K562 (cell line): ENCODE data around the gene SCAPER. TPM values are rescaled to one million over a fixed set of nuclear protein-coding genes. Genes with fewer than 3 reads are reported as not detected.

Experiments used
- ATF7 ChIP-seq: fragments of 450-650 bp; IDR thresholded peaks from 2 replicates; pipeline ENCODE4 v1.7.1; 2014; ENCODE audit warnings: mild to moderate bottlenecking, moderate library complexity
- GABPB2 ChIP-seq: fragments of 250-450 bp; sonication (Bioruptor Pico); conservative IDR thresholded peaks from 2 replicates; pipeline ENCODE4 v1.5.1; 2021; ENCODE audit warnings: mild to moderate bottlenecking
- HDAC2 ChIP-seq: fragments of 450-650 bp; IDR thresholded peaks from 2 replicates; pipeline ENCODE4 v1.6.1; 2016; ENCODE audit warnings: mild to moderate bottlenecking
- KLF13 ChIP-seq: fragments of 450-650 bp; IDR thresholded peaks from 2 replicates; pipeline ENCODE4 v1.6.1; 2016; ENCODE audit warnings: missing genetic modification characterization, low read depth, mild to moderate bottlenecking, missing compliant biosample characterization, moderate library complexity, borderline replicate concordance
- KLF6 ChIP-seq: fragments of 250-450 bp; sonication (Bioruptor Pico); IDR thresholded peaks from 2 replicates; pipeline ENCODE4 v1.4.0; 2020; ENCODE audit warnings: mild to moderate bottlenecking, moderate library complexity, borderline replicate concordance
- LEF1 ChIP-seq: fragments of 450-650 bp; IDR thresholded peaks from 2 replicates; pipeline ENCODE4 v1.6.1; 2016; ENCODE audit warnings: mild to moderate bottlenecking
- MAFG ChIP-seq: fragments of 450-650 bp; conservative IDR thresholded peaks from 2 replicates; pipeline ENCODE4 v1.6.1; 2016; ENCODE audit warnings: missing genetic modification characterization, missing compliant biosample characterization
- MYC ChIP-seq, 2 experiments: fragments of 250-450 bp in 1 of 2; sonication (Bioruptor Pico) in 1 of 2; IDR thresholded peaks; 2 replicates each; pipeline versions ENCODE4 v1.5.1 to v1.6.1; 2012 to 2021; ENCODE audit warnings: low read depth in 2 of 2, borderline replicate concordance in 1 of 2, improper control_type of control experiment in 1 of 2, low read length in 1 of 2, mild to moderate bottlenecking in 1 of 2, moderate library complexity in 1 of 2
- NFE2L1 ChIP-seq: fragments of 450-650 bp; IDR thresholded peaks from 2 replicates; pipeline ENCODE4 v1.6.1; 2016; ENCODE audit warnings: missing genetic modification characterization, low read depth, mild to moderate bottlenecking, missing compliant biosample characterization, moderate library complexity, borderline replicate concordance
- NR2C1 ChIP-seq, 2 experiments: fragments of 450-650 bp; IDR thresholded peaks; 2 replicates each; pipeline ENCODE4 v1.6.1; 2017; ENCODE audit warnings: mild to moderate bottlenecking in 2 of 2, antibody characterized with exemption in 1 of 2, inconsistent platforms in 1 of 2, missing compliant biosample characterization in 1 of 2, missing genetic modification characterization in 1 of 2
- NRF1 ChIP-seq, 2 experiments: fragments of 450-650 bp; IDR thresholded peaks in 1 of 2; conservative IDR thresholded peaks in 1 of 2; 2 replicates each; pipeline ENCODE4 v1.6.1; 2014; ENCODE audit warnings: mild to moderate bottlenecking in 2 of 2
- PHTF2 ChIP-seq: fragments of 250-450 bp; sonication (Bioruptor Pico); IDR thresholded peaks from 2 replicates; pipeline ENCODE4 v1.5.0; 2021; ENCODE audit warnings: mild to moderate bottlenecking
- POLR2G ChIP-seq: fragments of 200-400 bp; formaldehyde crosslinking; IDR thresholded peaks from 2 replicates; pipeline ENCODE4 v1.6.1; 2017; ENCODE audit warnings: low read depth, mild to moderate bottlenecking, antibody characterized with exemption, low read length, moderate library complexity
- POU5F1 ChIP-seq: fragments of 150-350 bp; IDR thresholded peaks from 2 replicates; pipeline ENCODE4 v1.6.1; 2014; ENCODE audit warnings: borderline replicate concordance, low read length, low read depth, mild to moderate bottlenecking; ENCODE audit not compliant: partially characterized antibody
- RBM34 ChIP-seq: fragments of 200-400 bp; formaldehyde crosslinking; IDR thresholded peaks from 2 replicates; pipeline ENCODE4 v1.6.1; 2018; ENCODE audit warnings: low read length, borderline replicate concordance; ENCODE audit not compliant: insufficient read depth
- RFX5 ChIP-seq: IDR thresholded peaks from 2 replicates; pipeline ENCODE4 v1.6.1; 2011; ENCODE audit warnings: low read depth, mild to moderate bottlenecking, improper control_type of control experiment, low read length
- SRSF1 ChIP-seq: fragments of 200-400 bp; formaldehyde crosslinking; IDR thresholded peaks from 2 replicates; pipeline ENCODE4 v1.6.1; 2017; ENCODE audit warnings: mild to moderate bottlenecking, low read depth, low read length, moderate library complexity
- YY1 ChIP-seq, 3 experiments: IDR thresholded peaks; 2 replicates each; pipeline ENCODE4 v1.6.1; 2011; ENCODE audit warnings: low read length in 2 of 3, mild to moderate bottlenecking in 2 of 3, moderate library complexity in 2 of 3, borderline replicate concordance in 1 of 3, control low read depth in 1 of 3, low read depth in 1 of 3; ENCODE audit not compliant: insufficient read depth in 3 of 3, insufficient replicate concordance in 2 of 3, control insufficient read depth in 1 of 3, insufficient read length in 1 of 3; ENCODE audit errors: extremely low read depth in 1 of 3
- ZBTB34 ChIP-seq: fragments of 250-450 bp; sonication (Bioruptor Pico); IDR thresholded peaks from 2 replicates; pipeline ENCODE4 v1.8.0; 2021; ENCODE audit warnings: mild to moderate bottlenecking, moderate library complexity
- ZNF41 ChIP-seq: fragments of 250-450 bp; sonication (Bioruptor Pico); conservative IDR thresholded peaks from 2 replicates; pipeline ENCODE4 v1.4.0; 2020; ENCODE audit warnings: mild to moderate bottlenecking
- ZSCAN29 ChIP-seq: fragments of 450-650 bp; IDR thresholded peaks from 2 replicates; pipeline ENCODE4 v1.6.1; 2017
- polyA plus RNA-seq, 8 experiments: library from polyadenylated mRNA; depleted of rRNA in 4 of 8; stranded (reverse) in 5 of 8; unstranded in 3 of 8; fragments of >200 nt; fragmentation: Nextera tagmentation in 2 of 8; fragmentation: Illumina TruSeq in 1 of 8; extraction: Ambion mirVana in 2 of 8; extraction: Trizol in 1 of 8; gene quantifications; 2 replicates each; pipeline versions ENCODE4 v1.2.1 to v1.2.3, GENCODE V29; 2011 to 2014; ENCODE audit warnings: inconsistent platforms in 1 of 8, missing spikeins in 1 of 8
- total RNA-seq, 7 experiments: library from RNA; depleted of rRNA in 6 of 7; stranded (reverse); fragments of >200 nt in 6 of 7; fragmentation: Illumina TruSeq in 2 of 7; extraction: Trizol in 2 of 7; gene quantifications; 2 replicates each; pipeline versions ENCODE4 v1.2.1 to v1.2.3, GENCODE V29; 2011 to 2021; ENCODE audit warnings: low replicate concordance in 1 of 7

The SCAPER gene
- total and polyA plus RNA-seq, 9 of the 15 experiments (the other 6 are each of a cell fraction or from before 2014, with no cell fraction given): 1.3 to 5.7 (median 3.2) TPM

GRCh38 chr15:76905013-76905839, at the start of gene SCAPER (continued):
- no peak for TF ChIP-seq NR2C1 (IDR thresholded peaks at IDR 0.05)
- TF ChIP-seq NR2C1 (tag; IDR thresholded peaks at IDR 0.05): peak; percentile 42; the same call in 1 of the 2 replicates
- TF ChIP-seq RFX5: no peak
- TF ChIP-seq NFE2L1 (tag): no peak
- no peak for TF ChIP-seq GABPB2 (CRISPR knock-in tag)
- TF ChIP-seq ATF7: peak; percentile 22; the same call in 1 of the 2 replicates
- peak; percentile 50; the same call in 1 of the 2 replicates for TF ChIP-seq KLF6 (CRISPR knock-in tag)
- peak; percentile 89 for TF ChIP-seq HDAC2
- no peak for TF ChIP-seq RBM34
- TF ChIP-seq KLF13 (tag): peak; percentile 85; the same call in 1 of the 2 replicates
- TF ChIP-seq POU5F1: peak; percentile 9
- TF ChIP-seq MYC (IDR thresholded peaks at IDR 0.05; ENCODE audit: low read depth, low read length): peak; percentile 38; the same call in 1 of the 2 replicates
- TF ChIP-seq MYC (CRISPR knock-in tag; IDR thresholded peaks at IDR 0.05; ENCODE audit: borderline replicate concordance, low read depth): no peak
- no peak for TF ChIP-seq ZBTB34
- 0 out of 2 replicates have a peak, but pooled peaks have one; percentile 61 for TF ChIP-seq ZSCAN29
- TF ChIP-seq LEF1: no peak
- no peak for TF ChIP-seq MAFG (tag)
- peak; percentile 81 for TF ChIP-seq POLR2G
- TF ChIP-seq ZNF41 (CRISPR knock-in tag): no peak
- TF ChIP-seq YY1 (IDR thresholded peaks at IDR 0.05; ENCODE audit: borderline replicate concordance in 1 of 3, control insufficient read depth in 1 of 3, extremely low read depth in 1 of 3, insufficient read depth in 3 of 3, insufficient read length in 1 of 3, insufficient replicate concordance in 2 of 3, low read depth in 1 of 3, low read length in 2 of 3): peak; percentile 65 to 95 (median 88)
- TF ChIP-seq NRF1 (conservative IDR thresholded peaks at IDR 0.05 in 1 of 2, IDR thresholded peaks at IDR 0.05 in 1 of 2): peak; percentile 98
- TF ChIP-seq SRSF1: no peak
- no peak for TF ChIP-seq PHTF2 (CRISPR knock-in tag)
